Testis (tissue), 2 donors: ENCODE data around the gene NIPSNAP3A.

Experiments
- POLR2A ChIP-seq: fragments of 450-650 bp; IDR thresholded peaks from one replicate; pipeline ENCODE4 v1.6.1; 2017; ENCODE audit warnings: antibody characterized with exemption, mild to moderate bottlenecking, moderate library complexity
- TF ChIP-seq, protein P1 (sequence below), 3 experiments: fragments of 450-650 bp in 2 of 3; fragments of 200-600 bp in 1 of 3; sonication (generic) in 1 of 3; IDR thresholded peaks; one replicate each; pipeline ENCODE4 v1.5.1; 2016 to 2019; ENCODE audit warnings: antibody characterized with exemption in 3 of 3, mild to moderate bottlenecking in 2 of 3, moderate library complexity in 1 of 3

DNA sequence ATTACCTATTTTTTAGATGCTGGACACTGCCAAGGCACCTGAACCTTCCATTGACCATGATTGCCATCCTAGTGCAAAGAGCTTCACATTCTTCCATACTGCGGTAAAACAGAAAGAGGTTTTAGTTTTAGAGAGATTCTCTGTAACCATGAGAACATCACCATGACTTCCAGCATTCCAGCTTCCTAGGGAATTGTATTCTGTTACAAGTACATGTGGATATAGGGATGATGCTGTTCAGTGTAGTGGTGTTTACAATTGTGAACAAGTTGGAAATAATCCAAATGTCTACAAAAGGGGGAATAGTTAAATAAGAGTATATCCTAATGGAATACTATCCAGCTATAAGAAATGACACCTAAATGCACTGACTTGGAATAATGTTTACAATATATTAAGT, 38.8 kb downstream of the NIPSNAP3A start:
- TF ChIP-seq POLR2A: no peak
- TF ChIP-seq, protein P1, sequence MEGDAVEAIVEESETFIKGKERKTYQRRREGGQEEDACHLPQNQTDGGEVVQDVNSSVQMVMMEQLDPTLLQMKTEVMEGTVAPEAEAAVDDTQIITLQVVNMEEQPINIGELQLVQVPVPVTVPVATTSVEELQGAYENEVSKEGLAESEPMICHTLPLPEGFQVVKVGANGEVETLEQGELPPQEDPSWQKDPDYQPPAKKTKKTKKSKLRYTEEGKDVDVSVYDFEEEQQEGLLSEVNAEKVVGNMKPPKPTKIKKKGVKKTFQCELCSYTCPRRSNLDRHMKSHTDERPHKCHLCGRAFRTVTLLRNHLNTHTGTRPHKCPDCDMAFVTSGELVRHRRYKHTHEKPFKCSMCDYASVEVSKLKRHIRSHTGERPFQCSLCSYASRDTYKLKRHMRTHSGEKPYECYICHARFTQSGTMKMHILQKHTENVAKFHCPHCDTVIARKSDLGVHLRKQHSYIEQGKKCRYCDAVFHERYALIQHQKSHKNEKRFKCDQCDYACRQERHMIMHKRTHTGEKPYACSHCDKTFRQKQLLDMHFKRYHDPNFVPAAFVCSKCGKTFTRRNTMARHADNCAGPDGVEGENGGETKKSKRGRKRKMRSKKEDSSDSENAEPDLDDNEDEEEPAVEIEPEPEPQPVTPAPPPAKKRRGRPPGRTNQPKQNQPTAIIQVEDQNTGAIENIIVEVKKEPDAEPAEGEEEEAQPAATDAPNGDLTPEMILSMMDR (IDR thresholded peaks at IDR 0.05): no peak
